SK-N-SH (cell line): ENCODE results near the gene FOSB.

Experiments used
- CTCF ChIP-seq: fragments of 200-600 bp; sonication (generic); IDR thresholded peaks from 2 replicates; pipeline ENCODE4 v1.6.1; 2017; ENCODE audit warnings: antibody characterized with exemption, mild to moderate bottlenecking, moderate library complexity
- EP300 ChIP-seq, 2 experiments: IDR thresholded peaks; 2 replicates each; pipeline versions ENCODE4 v1.4.0 to v1.6.1; 2012; ENCODE audit warnings: borderline replicate concordance in 1 of 2, low read depth in 1 of 2, low read length in 1 of 2
- JUND ChIP-seq: IDR thresholded peaks from 2 replicates; pipeline ENCODE4 v1.4.0; 2012
- POLR2AphosphoS5 ChIP-seq: IDR thresholded peaks from 2 replicates; pipeline ENCODE4 v1.6.1; 2012; ENCODE audit warnings: low read depth, low read length
- REST ChIP-seq: IDR thresholded peaks from 2 replicates; pipeline ENCODE4 v1.6.1; 2012; ENCODE audit warnings: mild to moderate bottlenecking, low read depth, low read length, moderate library complexity

- TF ChIP-seq POLR2AphosphoS5 (no peak), EP300 (IDR thresholded peaks at IDR 0.05; ENCODE audit: borderline replicate concordance in 1 of 2, low read depth in 1 of 2, low read length in 1 of 2) (no peak), JUND (no peak), CTCF (no peak), REST (no peak)
Observed at GRCh38 chr19:45501730-45502014, 33.9 kb downstream of the FOSB start.
